GM12874 (cell line): ENCODE data around the gene MPRIP.

Source experiments
- CTCF ChIP-seq: IDR thresholded peaks from 2 replicates; pipeline ENCODE4 v1.5.1; 2011; ENCODE audit warnings: low read depth, mild to moderate bottlenecking, control low read depth, low read length, moderate library complexity; ENCODE audit not compliant: insufficient read depth

Gene MPRIP

GRCh38 chr17:17041018-17041521 is 1.2 kb upstream of the MPRIP start:
- TF ChIP-seq CTCF: no peak

GRCh38 chr17:17041571-17042383 is 480 bp upstream of the MPRIP start:
- no peak for TF ChIP-seq CTCF

- no peak for TF ChIP-seq CTCF
These were observed 699 bp downstream of the MPRIP start for GRCh38 chr17:17042851-17043460.

- no peak for TF ChIP-seq CTCF
These were observed 1.4 kb downstream of the MPRIP start for GRCh38 chr17:17043461-17044271.

GRCh38 chr17:17044846-17045561 is 2.7 kb downstream of the MPRIP start:
- TF ChIP-seq CTCF: no peak

- no peak for TF ChIP-seq CTCF
These were observed 5.8 kb downstream of the MPRIP start for GRCh38 chr17:17048106-17048505.
